Esophagus squamous epithelium (tissue), 4 donors: ENCODE data around the gene KIAA0753.

Source experiments
- CTCF ChIP-seq, 6 experiments: fragments of 450-650 bp in 4 of 6; fragments of 200-600 bp in 2 of 6; sonication (generic) in 2 of 6; IDR thresholded peaks; one replicate each; pipeline ENCODE4 v1.5.1; 2016 to 2019; ENCODE audit warnings: antibody characterized with exemption in 6 of 6, mild to moderate bottlenecking in 4 of 6, moderate library complexity in 4 of 6
- POLR2A ChIP-seq, 4 donors: fragments of 450-650 bp; IDR thresholded peaks; one replicate each; pipeline ENCODE4 v1.6.1; 2017; ENCODE audit warnings: antibody characterized with exemption in 4 of 4, mild to moderate bottlenecking in 4 of 4, moderate library complexity in 3 of 4

- TF ChIP-seq CTCF (IDR thresholded peaks at IDR 0.05) (no peak), POLR2A (IDR thresholded peaks at IDR 0.05) (no peak)
These were observed 62.7 kb downstream of the KIAA0753 start for GRCh38 chr17:6577686-6578263.
